ES-I3 (cell line): ENCODE measurements around the gene SLC39A10.

Experiments used
- H3K36me3 ChIP-seq: 2 replicates; pipeline ENCODE4 v1.6.1; 2013; ENCODE audit warnings: mild to moderate bottlenecking, low read length, control low read depth, moderate library complexity; ENCODE audit not compliant: insufficient read depth
- H3K4me1 ChIP-seq: 2 replicates; pipeline ENCODE4 v1.6.1; 2013; ENCODE audit warnings: mild to moderate bottlenecking, control low read depth, low read length; ENCODE audit not compliant: insufficient read depth
- H3K9ac ChIP-seq: 2 replicates; pipeline ENCODE4 v1.6.1; 2013; ENCODE audit warnings: low read depth, mild to moderate bottlenecking, low read length, moderate library complexity
- H3K9me3 ChIP-seq: 2 replicates; pipeline ENCODE4 v1.6.1; 2013; ENCODE audit warnings: mild to moderate bottlenecking, low read length, moderate library complexity; ENCODE audit not compliant: control insufficient read depth, insufficient read depth

Gene SLC39A10

DNA sequence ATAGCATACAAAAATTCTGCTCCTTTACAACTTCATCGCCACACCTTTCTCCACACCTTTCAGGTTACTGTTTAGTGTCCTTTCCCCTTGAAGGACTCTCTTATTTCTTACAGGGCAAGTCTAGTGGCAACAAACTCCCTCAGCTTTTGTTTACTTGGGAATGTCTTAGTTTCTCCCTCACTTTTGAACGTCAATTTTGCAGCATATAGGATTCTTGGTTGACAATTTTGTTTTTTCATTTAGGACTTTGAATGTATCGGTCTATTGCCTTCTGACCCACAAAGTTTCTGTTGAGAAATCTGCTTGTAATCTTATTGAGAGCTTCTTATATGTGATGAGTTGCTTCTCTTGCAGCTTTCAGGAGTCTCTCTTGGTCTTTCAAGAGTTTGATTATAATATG, 43.5 kb downstream of the SLC39A10 start:
- H3K9me3 ChIP-seq = no peaks in the 10 kb centered on the region; the same call in 1 of the 2 replicates
- no peaks in the 10 kb centered on the region for H3K36me3 ChIP-seq
- no peaks in the 10 kb centered on the region; the same call in 1 of the 2 replicates for H3K4me1 ChIP-seq
- H3K9ac ChIP-seq = no peak overlapping the region

DNA sequence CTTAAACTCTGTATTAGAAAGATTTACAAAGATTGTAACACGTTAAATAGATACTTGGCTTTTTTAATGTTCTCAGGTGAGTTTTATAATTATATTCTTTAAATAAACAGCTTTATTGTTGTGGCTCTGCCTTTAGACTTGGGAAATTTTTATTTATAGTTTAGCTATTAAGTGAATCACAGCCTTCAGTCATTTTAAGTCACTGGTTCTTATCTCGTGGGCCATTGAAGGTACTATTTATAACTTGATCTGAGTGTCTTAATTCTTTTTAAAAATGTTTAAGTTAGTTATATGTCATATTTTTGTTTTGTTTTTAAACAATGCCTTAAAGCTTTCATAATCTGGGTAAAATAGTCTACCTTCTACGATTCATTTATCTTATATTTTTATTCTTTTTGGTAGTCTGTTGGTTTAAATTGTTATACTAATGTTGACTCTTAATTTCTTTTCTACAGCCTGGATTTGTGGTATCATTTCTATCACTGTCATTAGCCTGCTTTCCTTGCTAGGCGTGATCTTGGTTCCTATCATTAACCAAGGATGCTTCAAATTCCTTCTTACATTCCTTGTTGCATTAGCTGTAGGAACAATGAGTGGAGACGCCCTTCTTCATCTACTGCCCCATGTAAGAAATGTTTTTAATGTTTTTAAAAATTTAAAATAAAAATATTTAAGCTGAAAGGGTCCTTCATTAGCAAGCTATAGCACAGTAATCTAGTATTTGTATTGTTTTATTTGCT, 49.3 kb downstream of the SLC39A10 start:
- no peaks in the 10 kb centered on the region for H3K9me3 ChIP-seq
- H3K9ac ChIP-seq = no peak overlapping the region
- H3K4me1 ChIP-seq = no peaks in the 10 kb centered on the region
- H3K36me3 ChIP-seq = no peaks in the 10 kb centered on the region

- 0 out of 2 replicates have a peak, but pooled peaks cover 3% of the 10 kb centered on the region for H3K36me3 ChIP-seq
- no peaks in the 10 kb centered on the region for H3K4me1 ChIP-seq
- no peak overlapping the region for H3K9ac ChIP-seq
- H3K9me3 ChIP-seq = no peaks in the 10 kb centered on the region
These were observed 53.1 kb downstream of the SLC39A10 start for GRCh38 chr2:195709901-195710806.

- H3K9me3 ChIP-seq = no peaks in the 10 kb centered on the region
- H3K36me3 ChIP-seq = 0 out of 2 replicates have a peak, but pooled peaks cover 4% of the 10 kb centered on the region
These were observed 54.5 kb downstream of the SLC39A10 start for GRCh38 chr2:195711478-195711877.

DNA sequence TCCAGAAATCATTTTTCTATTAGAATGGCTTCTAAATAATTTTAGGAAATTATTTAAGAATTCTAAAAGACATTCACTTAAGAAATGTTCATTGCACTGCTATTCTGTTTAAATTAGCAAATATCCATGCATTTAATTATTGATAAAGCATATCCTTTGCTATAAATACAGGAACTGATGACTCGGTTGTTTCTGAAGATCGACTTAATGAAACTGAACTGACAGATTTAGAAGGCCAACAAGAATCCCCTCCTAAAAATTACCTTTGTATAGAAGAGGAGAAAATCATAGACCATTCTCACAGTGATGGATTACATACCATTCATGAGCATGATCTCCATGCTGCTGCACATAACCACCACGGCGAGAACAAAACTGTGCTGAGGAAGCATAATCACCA, 59.4 kb downstream of the SLC39A10 start:
- Histone ChIP-seq H3K36me3 (peaks cover 10% of the 10 kb centered on the region), H3K9ac (no peak overlapping the region), H3K9me3 (no peaks in the 10 kb centered on the region), H3K4me1 (no peaks in the 10 kb centered on the region)

More at GRCh38 chr2:195711478-195711877, 54.5 kb downstream of the SLC39A10 start:
- Histone ChIP-seq H3K4me1 (no peaks in the 10 kb centered on the region), H3K9ac (no peak overlapping the region)

DNA sequence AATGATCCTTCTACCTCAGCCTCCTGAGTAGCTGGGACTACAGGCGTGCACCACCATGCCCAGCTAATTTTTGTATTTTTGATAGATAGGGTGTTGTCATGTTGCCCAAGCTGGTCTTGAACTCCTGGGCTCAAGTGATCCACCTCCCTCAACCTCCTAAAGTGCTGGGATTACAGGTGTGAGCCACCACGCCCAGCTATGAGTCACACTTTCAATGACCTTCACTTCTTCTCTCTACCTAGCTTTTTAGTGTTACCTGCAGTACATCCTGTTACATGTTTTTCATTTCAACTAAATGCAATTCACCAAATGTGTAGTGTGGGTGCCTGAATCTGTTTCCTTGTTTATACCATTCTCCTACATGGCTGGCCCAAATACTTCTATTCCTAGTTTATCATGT, 64.0 kb downstream of the SLC39A10 start:
- Histone ChIP-seq H3K4me1 (no peaks in the 10 kb centered on the region), H3K9ac (no peak overlapping the region), H3K9me3 (no peaks in the 10 kb centered on the region), H3K36me3 (peaks cover 7% of the 10 kb centered on the region)

DNA sequence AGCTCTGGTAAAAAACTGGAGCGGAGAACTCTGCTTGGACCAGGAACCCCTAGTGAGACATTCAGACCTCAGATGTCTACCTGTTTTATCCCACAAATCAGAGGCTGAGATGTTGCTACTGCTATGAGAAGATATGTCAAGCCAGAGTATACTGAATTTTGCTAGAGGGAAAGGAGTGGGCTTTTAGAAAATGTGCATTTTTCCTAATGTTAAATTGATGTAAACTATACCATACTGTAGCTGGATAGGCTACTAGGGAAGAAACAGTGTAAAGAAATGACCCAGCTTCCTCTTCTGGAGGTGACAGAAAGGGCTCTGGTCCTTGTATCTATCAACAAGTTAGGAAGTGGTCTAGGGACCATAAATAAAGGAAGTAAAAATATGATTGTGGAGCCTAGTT, 65.0 kb downstream of the SLC39A10 start:
- no peaks in the 10 kb centered on the region for H3K9me3 ChIP-seq
- peaks cover 3% of the 10 kb centered on the region; the same call in 1 of the 2 replicates for H3K36me3 ChIP-seq
- H3K9ac ChIP-seq = no peak overlapping the region
- no peaks in the 10 kb centered on the region for H3K4me1 ChIP-seq

- Histone ChIP-seq H3K4me1 (no peaks in the 10 kb centered on the region), H3K36me3 (peaks cover 9% of the 10 kb centered on the region; the same call in 1 of the 2 replicates), H3K9ac (no peak overlapping the region), H3K9me3 (no peaks in the 10 kb centered on the region)
These were observed 70.1 kb downstream of the SLC39A10 start for GRCh38 chr2:195727106-195727505.

DNA sequence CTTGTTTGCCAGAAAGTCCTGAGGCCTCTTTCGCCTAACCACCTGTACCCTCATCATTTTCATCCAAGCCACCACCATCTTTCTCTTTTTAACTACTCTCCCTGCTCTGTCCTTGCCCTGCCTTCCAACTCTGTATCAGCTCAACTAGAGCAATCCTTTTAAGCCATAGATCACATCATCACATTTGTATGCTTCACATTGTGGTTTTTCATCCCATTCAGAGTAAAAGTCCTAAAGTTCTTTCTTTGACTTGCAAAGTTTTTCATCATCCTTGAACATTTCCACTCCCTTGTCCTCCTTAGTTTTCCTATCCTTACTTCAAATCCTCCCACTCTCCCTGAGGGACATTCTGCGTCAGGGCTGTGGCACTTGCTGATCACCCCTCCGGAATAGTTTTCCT, 73.9 kb downstream of the SLC39A10 start:
- no peak overlapping the region for H3K9ac ChIP-seq
- no peaks in the 10 kb centered on the region for H3K4me1 ChIP-seq
- H3K9me3 ChIP-seq = no peaks in the 10 kb centered on the region
- H3K36me3 ChIP-seq = peaks cover 9% of the 10 kb centered on the region

DNA sequence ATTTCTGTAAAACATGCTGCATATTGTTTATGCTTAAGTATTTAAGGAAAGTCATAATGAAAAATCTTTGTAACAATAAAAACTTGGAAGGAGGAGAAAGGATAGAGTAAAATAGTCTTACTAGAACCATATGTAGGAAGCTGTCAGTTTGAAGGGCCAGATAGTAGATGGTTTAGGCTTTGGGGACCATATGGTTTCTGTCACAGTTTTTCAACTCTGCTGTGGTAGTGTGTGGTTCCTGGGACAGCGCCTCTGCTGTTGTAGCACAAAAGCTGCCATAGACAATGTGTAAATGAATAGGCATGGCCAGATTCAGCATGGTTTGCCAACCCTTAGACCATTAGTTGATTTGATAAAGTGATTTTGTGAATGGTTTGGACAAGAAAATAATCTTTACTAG, 75.5 kb downstream of the SLC39A10 start:
- no peaks in the 10 kb centered on the region for H3K9me3 ChIP-seq
- no peaks in the 10 kb centered on the region for H3K4me1 ChIP-seq
- peaks cover 9% of the 10 kb centered on the region for H3K36me3 ChIP-seq
- no peak overlapping the region for H3K9ac ChIP-seq

GRCh38 chr2:195733831-195734230, 76.8 kb downstream of the SLC39A10 start:
- Histone ChIP-seq H3K36me3 (peaks cover 9% of the 10 kb centered on the region), H3K9me3 (no peaks in the 10 kb centered on the region), H3K9ac (no peak overlapping the region), H3K4me1 (no peaks in the 10 kb centered on the region)

DNA sequence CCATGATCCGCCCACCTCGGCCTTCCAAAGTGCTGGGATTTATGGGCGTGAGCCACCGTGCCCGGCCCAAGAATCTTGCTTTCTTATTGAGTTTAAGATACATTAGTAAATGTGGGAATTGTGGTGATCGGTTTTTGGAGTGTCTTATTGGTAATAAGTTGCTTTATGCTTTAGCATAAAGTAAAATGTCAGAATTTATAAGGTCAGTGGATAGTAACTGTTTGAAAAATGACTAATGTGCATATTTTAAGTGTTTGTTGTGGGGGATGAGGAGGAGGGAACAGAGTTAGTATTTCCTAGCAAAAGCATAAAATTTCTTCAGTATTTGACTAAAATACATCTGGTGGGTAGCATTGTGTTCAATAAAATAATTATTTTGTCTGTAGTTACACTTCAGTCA, 77.4 kb downstream of the SLC39A10 start:
- H3K9me3 ChIP-seq = no peaks in the 10 kb centered on the region
- no peaks in the 10 kb centered on the region for H3K4me1 ChIP-seq
- H3K36me3 ChIP-seq = peaks cover 6% of the 10 kb centered on the region
- no peak overlapping the region for H3K9ac ChIP-seq

DNA sequence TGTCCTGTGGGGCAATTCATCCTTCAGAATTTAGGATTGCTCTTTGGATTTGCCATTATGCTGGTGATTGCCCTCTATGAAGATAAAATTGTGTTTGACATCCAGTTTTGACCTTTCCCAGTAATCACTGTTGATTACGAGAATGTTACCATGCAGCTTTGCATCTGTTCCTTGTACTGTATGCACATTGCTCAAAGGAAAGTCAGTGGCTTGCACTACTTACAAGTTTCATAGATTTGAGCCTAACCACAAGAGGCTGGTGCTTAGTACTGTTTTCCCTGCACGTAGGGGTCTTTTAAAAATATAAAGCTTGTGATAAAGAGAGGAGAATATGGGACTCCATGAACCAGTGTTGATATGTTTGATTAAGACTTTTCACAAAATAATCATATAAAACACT, 77.9 kb downstream of the SLC39A10 start:
- Histone ChIP-seq H3K4me1 (no peaks in the 10 kb centered on the region), H3K9me3 (no peaks in the 10 kb centered on the region), H3K9ac (no peak overlapping the region), H3K36me3 (peaks cover 6% of the 10 kb centered on the region)

- Histone ChIP-seq H3K36me3 (peaks cover 6% of the 10 kb centered on the region), H3K9ac (no peak overlapping the region), H3K4me1 (no peaks in the 10 kb centered on the region), H3K9me3 (no peaks in the 10 kb centered on the region)
These were observed 78.3 kb downstream of the SLC39A10 start for GRCh38 chr2:195735347-195735746.
